ENCODE data around the gene ARHGEF38.

ARHGEF38 gene

DNA sequence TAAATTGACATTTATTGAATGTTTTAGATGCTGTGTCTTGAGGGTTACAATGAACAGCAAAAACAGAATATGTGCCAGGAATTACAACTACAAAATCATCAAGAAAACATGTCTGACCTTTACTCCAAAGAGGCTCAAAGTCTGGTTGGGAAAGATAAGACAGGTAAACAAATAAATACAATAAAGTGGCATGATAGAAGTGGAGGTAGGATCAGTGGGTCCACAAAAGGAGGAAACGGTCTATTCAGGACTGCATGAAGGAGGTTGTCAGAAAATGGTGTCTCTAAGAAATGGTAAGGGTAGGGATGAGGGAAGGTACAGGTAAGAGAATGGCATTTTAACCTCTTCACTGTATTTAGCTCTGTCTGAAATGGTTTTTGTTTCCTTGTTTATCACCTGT is 3.8 kb downstream of the ARHGEF38 start:
- no peak for DNase-seq (ENCODE audit: low spot score)
- no peak for FAIRE-seq

GRCh38 chr4:105558277-105558676 is 5.9 kb downstream of the ARHGEF38 start:
- DNase-seq (ENCODE audit: low spot score): no peak
- no peak for FAIRE-seq

- FAIRE-seq: no peak
These were observed 8.0 kb downstream of the ARHGEF38 start for GRCh38 chr4:105560421-105560848.

DNA sequence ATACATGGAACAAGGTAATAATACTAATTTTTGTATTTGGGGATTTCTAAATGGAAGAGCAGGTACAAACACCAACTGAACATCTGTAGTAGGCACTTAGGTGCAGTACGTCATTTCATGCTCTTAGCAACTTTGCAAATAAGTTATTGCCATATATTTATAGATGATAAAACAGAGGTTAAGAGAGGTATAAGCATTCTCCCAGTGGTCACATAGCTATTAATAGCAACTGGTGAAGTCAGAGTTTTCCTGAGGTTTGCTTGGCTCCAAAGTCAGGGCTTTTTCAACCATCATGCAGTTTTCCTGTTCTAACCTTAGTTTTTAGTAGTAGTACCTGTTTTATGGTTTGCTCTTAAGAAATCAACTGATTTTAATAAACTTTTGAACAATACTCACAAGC is 10.9 kb downstream of the ARHGEF38 start:
- FAIRE-seq (no peak), DNase-seq (ENCODE audit: low spot score) (no peak)

More at GRCh38 chr4:105560421-105560848, 8.0 kb downstream of the ARHGEF38 start:
- DNase-seq (ENCODE audit: low spot score): no peak

GRCh38 chr4:105568584-105568983 is 16.2 kb downstream of the ARHGEF38 start:
- FAIRE-seq: no peak
- DNase-seq (ENCODE audit: low spot score): no peak

- FAIRE-seq (no peak), DNase-seq (ENCODE audit: low spot score) (no peak)
These were observed 16.8 kb downstream of the ARHGEF38 start for GRCh38 chr4:105569057-105569865.

DNA sequence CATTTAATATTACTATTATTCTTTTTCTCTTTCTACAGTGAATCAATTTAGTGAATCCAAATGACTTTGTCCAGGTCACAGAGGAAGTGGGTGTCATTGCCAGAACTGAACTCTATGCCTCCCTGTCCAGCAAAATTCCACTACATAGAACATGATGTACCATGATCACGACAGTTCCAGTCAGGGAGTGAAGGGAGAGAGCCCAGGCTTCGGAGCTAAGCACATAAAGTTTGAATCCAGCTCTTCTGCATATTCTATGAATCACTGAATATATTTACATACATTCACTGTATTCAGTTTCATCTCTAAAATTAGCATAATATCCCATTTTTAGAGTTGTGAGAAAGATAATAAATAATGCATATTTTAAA is 17.4 kb downstream of the ARHGEF38 start:
- DNase-seq (ENCODE audit: low spot score) (no peak), FAIRE-seq (no peak)

- FAIRE-seq: no peak
- DNase-seq (ENCODE audit: low spot score): no peak
These were observed 19.9 kb downstream of the ARHGEF38 start for GRCh38 chr4:105572296-105572695.

GRCh38 chr4:105586638-105587328 is 34.4 kb downstream of the ARHGEF38 start:
- FAIRE-seq: no peak
- no peak for DNase-seq (ENCODE audit: low spot score)

DNA sequence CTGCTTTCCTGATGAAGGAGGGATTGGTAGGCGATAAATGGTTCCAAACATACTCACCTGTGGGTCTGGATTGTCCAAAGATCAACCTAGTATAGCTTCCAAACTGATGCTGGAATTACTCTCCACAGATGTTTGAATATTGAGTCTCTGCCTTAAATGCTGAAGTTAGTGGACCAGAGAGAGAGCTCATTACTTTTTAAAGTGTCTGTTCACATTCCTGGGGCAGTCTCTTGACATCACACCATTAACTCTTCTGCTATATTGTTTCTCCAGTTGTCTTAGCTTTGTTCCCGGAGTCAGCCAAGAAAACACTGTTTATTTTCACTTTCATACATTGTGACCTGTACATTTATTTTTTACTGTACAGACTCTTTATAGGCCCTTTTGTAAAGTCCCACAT is 35.4 kb downstream of the ARHGEF38 start:
- FAIRE-seq: no peak

DNA sequence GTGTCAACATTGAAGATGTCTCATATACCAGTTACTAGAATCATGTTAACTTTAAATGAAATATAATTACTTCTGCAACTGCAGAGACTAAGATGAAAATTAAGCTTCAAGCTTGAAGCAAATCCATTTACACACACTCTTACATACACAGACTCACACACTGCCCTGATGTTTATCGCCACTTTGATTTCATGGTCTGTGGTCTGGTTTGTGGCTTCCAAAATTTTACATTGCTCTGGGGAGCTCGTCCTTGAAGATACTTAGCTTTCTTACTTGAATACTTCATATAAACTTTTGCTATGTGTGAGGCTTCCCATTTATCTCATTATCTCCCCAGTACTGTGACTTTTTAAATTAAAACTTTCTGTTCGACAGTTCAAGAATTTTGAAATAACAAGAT is 35.8 kb downstream of the ARHGEF38 start:
- FAIRE-seq (no peak), DNase-seq (ENCODE audit: low spot score) (no peak)

More for the DNA sequence above, 35.4 kb downstream of the ARHGEF38 start:
- no peak for DNase-seq (ENCODE audit: low spot score)

DNA sequence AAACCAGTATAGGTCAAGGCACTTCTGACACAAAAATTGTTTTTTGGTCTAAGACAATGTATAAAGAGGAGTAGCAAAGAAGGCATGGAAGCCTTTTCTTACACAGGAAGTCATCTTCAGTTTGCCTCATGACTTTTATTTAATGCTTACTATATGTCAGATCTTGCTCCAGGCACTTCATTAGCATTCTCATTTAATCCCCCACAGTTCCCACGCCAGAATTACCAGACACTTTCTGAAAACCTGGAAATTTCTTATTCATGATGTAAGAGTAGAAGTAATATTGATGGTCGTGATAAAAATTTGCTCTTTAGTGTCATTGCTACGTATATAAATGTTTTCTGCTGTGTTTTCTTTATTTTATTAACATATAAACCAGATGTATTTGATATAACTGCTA is 39.2 kb downstream of the ARHGEF38 start:
- DNase-seq (ENCODE audit: low spot score): no peak
- FAIRE-seq: no peak

GRCh38 chr4:105594099-105595010 is 41.9 kb downstream of the ARHGEF38 start:
- FAIRE-seq (peak; percentile 85), DNase-seq (ENCODE audit: low spot score) (peak; percentile 14)

GRCh38 chr4:105596684-105597083 is 44.3 kb downstream of the ARHGEF38 start:
- no peak for FAIRE-seq
- no peak for DNase-seq (ENCODE audit: low spot score)

DNA sequence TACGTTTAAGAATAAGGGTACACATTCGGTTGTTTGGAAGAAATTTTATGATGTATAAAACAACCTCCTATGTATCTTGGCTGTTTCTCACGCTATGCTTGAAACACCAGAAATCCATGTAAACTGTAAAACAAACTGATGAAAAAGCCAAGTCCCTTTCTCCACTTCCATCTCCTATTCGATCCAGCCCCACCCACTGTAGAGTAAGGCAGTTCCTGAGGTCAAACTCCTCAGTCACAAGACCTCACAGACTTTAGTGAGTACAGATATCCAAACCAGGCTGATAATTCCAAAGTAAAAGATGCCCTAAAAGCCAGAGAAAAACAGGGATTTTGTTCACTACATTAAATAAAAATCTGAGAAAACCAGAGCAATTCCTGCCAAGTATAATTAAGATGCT is 45.6 kb downstream of the ARHGEF38 start:
- no peak for FAIRE-seq
- no peak for DNase-seq (ENCODE audit: low spot score)

GRCh38 chr4:105598787-105599186 is 46.4 kb downstream of the ARHGEF38 start:
- FAIRE-seq (peak; percentile 93), DNase-seq (ENCODE audit: low spot score) (peak; percentile 59)

GRCh38 chr4:105599482-105599881 is 47.1 kb downstream of the ARHGEF38 start:
- FAIRE-seq: no peak
- DNase-seq (ENCODE audit: low spot score): no peak

GRCh38 chr4:105599932-105600655 is 47.7 kb downstream of the ARHGEF38 start:
- no peak for DNase-seq (ENCODE audit: low spot score)
- FAIRE-seq: no peak

- FAIRE-seq: no peak
These were observed 48.5 kb downstream of the ARHGEF38 start for GRCh38 chr4:105600951-105601350.

DNA sequence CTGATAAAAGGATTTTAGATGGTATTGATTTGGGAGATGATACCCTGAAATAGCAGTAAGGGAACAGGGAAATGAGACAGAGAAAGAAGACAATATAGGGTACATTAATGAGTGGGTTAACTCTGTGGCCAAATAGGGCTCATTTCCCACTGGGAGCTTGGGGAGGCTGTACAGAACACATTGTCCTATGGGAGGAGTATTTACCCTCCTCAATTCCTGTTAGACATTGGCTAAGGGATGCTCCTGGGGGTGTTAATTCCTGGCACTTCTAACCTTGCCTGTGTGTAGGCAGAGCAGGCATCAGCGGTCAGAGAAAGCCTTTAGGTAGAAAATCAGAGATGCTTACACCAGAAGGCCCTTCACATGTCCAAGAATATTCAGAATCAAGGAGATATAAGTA is 49.0 kb downstream of the ARHGEF38 start:
- DNase-seq (ENCODE audit: low spot score): no peak
- no peak for FAIRE-seq

More at GRCh38 chr4:105600951-105601350, 48.5 kb downstream of the ARHGEF38 start:
- no peak for DNase-seq (ENCODE audit: low spot score)

DNA sequence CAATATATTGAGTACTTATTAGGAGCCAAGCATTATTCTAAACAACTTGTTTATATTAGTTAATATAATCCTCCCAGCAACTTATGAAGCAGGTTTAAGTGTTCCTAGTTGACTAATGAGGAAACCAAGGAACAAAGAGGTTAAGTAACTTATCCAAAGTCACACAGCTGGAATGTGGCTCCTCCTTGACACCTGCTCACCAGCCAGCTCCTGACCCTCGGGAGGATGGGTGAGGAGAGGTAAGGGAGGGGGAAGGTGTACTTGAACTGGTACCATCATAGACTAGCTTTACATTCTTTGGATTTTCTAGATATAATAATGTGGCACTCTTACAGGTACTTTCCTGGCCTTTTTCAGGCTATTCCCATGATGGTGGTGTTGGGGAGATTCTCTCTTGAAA is 50.7 kb downstream of the ARHGEF38 start:
- FAIRE-seq (no peak), DNase-seq (ENCODE audit: low spot score) (no peak)
